ENCODE results near the gene CDK18. TPM values are rescaled to one million over a fixed set of nuclear protein-coding genes. Genes with fewer than 3 reads are reported as not detected.

The CDK18 gene
- total RNA-seq, 1 donor from 2014 or later = 2.6 TPM

GRCh38 chr1:205526431-205526830 lies 22.0 kb downstream of the CDK18 start:
- intact Hi-C loops (cut with micrococcal nuclease) = loop anchor here (5.0 kb wide), 1 partner anchor 41 kb away; a partner anchor contains a TSS
- peaks cover 3% of the 10 kb centered on the region for H3K27me3 Mint-ChIP-seq
- H3K4me3 Mint-ChIP-seq = no peak overlapping the region
- POLR2A ChIA-PET = no interaction called here
- no peak overlapping the region for H3K27ac Mint-ChIP-seq
- CTCF ChIA-PET = interaction anchor here (1.0 to 8.2 kb wide), 8 partner anchors 40 to 251 kb away, joined by 3 to 196 read pairs (median 24); partner anchors contain the start of gene ELK4
- H3K4me1 Mint-ChIP-seq = peaks cover 4% of the 10 kb centered on the region
- DNase-seq (no peak), ATAC-seq (ENCODE audit: low read depth) (no peak)
- H3K36me3 Mint-ChIP-seq (ENCODE audit: low read depth) = no peaks in the 10 kb centered on the region
- H3K9me3 Mint-ChIP-seq = no peaks in the 10 kb centered on the region
- TF ChIP-seq CTCF (IDR thresholded peaks at IDR 0.05) = no peak

GRCh38 chr1:205527931-205528330 lies 23.5 kb downstream of the CDK18 start:
- intact Hi-C loops (cut with micrococcal nuclease) = loop anchor here (5.0 kb wide), 1 partner anchor 39 kb away; a partner anchor contains a TSS
- peaks cover 4% of the 10 kb centered on the region for H3K4me1 Mint-ChIP-seq
- DNase-seq = no peak
- no peaks in the 10 kb centered on the region for H3K36me3 Mint-ChIP-seq (ENCODE audit: low read depth)
- no peak overlapping the region for H3K27ac Mint-ChIP-seq
- H3K27me3 Mint-ChIP-seq = peaks cover 3% of the 10 kb centered on the region
- ATAC-seq (ENCODE audit: low read depth) = no peak
- H3K9me3 Mint-ChIP-seq = no peaks in the 10 kb centered on the region
- POLR2A ChIA-PET = no interaction called here
- no peak for TF ChIP-seq CTCF (IDR thresholded peaks at IDR 0.05)
- CTCF ChIA-PET = interaction anchor here (0.9 to 4.3 kb wide), 7 partner anchors 42 to 255 kb away, joined by 3 to 88 read pairs (median 5); partner anchors contain the start of gene ELK4
- H3K4me3 Mint-ChIP-seq = no peak overlapping the region

- no peak overlapping the region for H3K4me3 Mint-ChIP-seq
Observed at GRCh38 chr1:205528446-205528886, 24.0 kb downstream of the CDK18 start.

GRCh38 chr1:205528887-205529825 lies 24.7 kb downstream of the CDK18 start:
- peak overlapping the region; percentile 72 for H3K4me3 Mint-ChIP-seq
- H3K27ac Mint-ChIP-seq = no peak overlapping the region
- peak; percentile 58 for TF ChIP-seq CTCF (IDR thresholded peaks at IDR 0.05)
- peak; percentile 92 for ATAC-seq (ENCODE audit: low read depth)
- peaks cover 3% of the 10 kb centered on the region for H3K27me3 Mint-ChIP-seq
- H3K4me1 Mint-ChIP-seq = peaks cover 4% of the 10 kb centered on the region
- peak; percentile 84 for DNase-seq
- H3K9me3 Mint-ChIP-seq = no peaks in the 10 kb centered on the region
- ChIA-PET POLR2A (interaction anchor here (1.5 kb wide), 1 partner anchor 103 kb away, joined by 10 read pairs; the partner anchor contains the start of gene ELK4), CTCF (interaction anchor here (0.7 to 4.3 kb wide), 15 partner anchors 9 to 448 kb away, joined by 3 to 88 read pairs (median 5); partner anchors contain the start of gene ELK4)
- H3K36me3 Mint-ChIP-seq (ENCODE audit: low read depth) = no peaks in the 10 kb centered on the region
- intact Hi-C loops (cut with micrococcal nuclease) = loop anchor here (1.0 to 5.0 kb wide), 5 partner anchors 38 to 182 kb away; partner anchors contain the start of gene ELK4

More at GRCh38 chr1:205528446-205528886, 24.0 kb downstream of the CDK18 start:
- no peak for DNase-seq
- Mint-ChIP-seq H3K9me3 (no peaks in the 10 kb centered on the region), H3K27ac (no peak overlapping the region), H3K36me3 (ENCODE audit: low read depth) (no peaks in the 10 kb centered on the region), H3K4me1 (peaks cover 4% of the 10 kb centered on the region), H3K27me3 (peaks cover 3% of the 10 kb centered on the region)
- POLR2A ChIA-PET = interaction anchor here (1.5 kb wide), 1 partner anchor 103 kb away, joined by 10 read pairs; the partner anchor contains the start of gene ELK4
- TF ChIP-seq CTCF (IDR thresholded peaks at IDR 0.05) = no peak
- CTCF ChIA-PET = interaction anchor here (0.7 to 4.3 kb wide), 13 partner anchors 9 to 449 kb away, joined by 3 to 88 read pairs (median 5); partner anchors contain the start of gene ELK4
- ATAC-seq (ENCODE audit: low read depth) = no peak
- intact Hi-C loops (cut with micrococcal nuclease) = loop anchor here (5.0 kb wide), 1 partner anchor 39 kb away; a partner anchor contains a TSS

All from activated B cell treated with CpG ODN at 0.5 μM for 24 hours (primary cell).